ENCODE data around the gene KRTAP1-5. TPM values are rescaled to one million over a fixed set of nuclear protein-coding genes. Genes with fewer than 3 reads are reported as not detected.
"Not testable (repeated sequence)": the region's sequence is repeated elsewhere in the genome, so short reads cannot be mapped to it uniquely, and the experiment has no call there.

The KRTAP1-5 gene
- total RNA-seq, 2 donors from 2014 or later, result not detected

DNA sequence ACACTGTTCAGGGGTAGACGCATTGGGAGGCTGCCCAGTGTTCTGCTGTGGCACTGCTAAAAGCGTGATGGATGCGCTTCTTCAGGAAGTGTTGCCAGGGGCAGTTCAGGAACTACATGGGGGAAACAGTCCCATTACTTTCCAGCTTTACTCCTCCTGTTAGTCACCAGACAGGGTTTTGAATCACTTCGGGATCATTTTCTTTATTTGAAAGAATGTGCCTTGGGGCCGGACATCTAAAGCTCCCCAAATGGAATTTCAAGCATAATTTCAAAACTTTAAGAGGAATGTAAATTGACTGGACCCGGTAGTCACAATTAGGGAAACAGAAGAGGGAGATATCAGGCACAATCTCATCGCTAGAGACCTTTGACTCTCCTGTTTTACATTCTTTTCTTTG is 21.4 kb upstream of the KRTAP1-5 start:
- H3K9me3 ChIP-seq (ENCODE audit: control insufficient read depth, low read length), result no peaks in the 10 kb centered on the region
- no peaks in the 10 kb centered on the region for H3K36me3 Mint-ChIP-seq (ENCODE audit: low read depth)
- H3K9me3 Mint-ChIP-seq, result no peaks in the 10 kb centered on the region
- H3K27me3 ChIP-seq (ENCODE audit: control insufficient read depth, insufficient read depth, low read length, poor library complexity, severe bottlenecking), result no peaks in the 10 kb centered on the region
- H3K4me3 Mint-ChIP-seq, result no peak overlapping the region
- TF ChIP-seq, protein P1, sequence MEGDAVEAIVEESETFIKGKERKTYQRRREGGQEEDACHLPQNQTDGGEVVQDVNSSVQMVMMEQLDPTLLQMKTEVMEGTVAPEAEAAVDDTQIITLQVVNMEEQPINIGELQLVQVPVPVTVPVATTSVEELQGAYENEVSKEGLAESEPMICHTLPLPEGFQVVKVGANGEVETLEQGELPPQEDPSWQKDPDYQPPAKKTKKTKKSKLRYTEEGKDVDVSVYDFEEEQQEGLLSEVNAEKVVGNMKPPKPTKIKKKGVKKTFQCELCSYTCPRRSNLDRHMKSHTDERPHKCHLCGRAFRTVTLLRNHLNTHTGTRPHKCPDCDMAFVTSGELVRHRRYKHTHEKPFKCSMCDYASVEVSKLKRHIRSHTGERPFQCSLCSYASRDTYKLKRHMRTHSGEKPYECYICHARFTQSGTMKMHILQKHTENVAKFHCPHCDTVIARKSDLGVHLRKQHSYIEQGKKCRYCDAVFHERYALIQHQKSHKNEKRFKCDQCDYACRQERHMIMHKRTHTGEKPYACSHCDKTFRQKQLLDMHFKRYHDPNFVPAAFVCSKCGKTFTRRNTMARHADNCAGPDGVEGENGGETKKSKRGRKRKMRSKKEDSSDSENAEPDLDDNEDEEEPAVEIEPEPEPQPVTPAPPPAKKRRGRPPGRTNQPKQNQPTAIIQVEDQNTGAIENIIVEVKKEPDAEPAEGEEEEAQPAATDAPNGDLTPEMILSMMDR (conservative IDR thresholded peaks at IDR 0.05), result no peak
- no peaks in the 10 kb centered on the region for H3K27me3 Mint-ChIP-seq (ENCODE audit: insufficient read depth)
- H3K4me1 ChIP-seq (ENCODE audit: control insufficient read depth, insufficient read depth, low read length), result no peaks in the 10 kb centered on the region
- no peak for DNase-seq
- H3K9ac ChIP-seq (ENCODE audit: extremely low read depth, low read length, poor library complexity, severe bottlenecking), result no peak overlapping the region
- no peak overlapping the region for H3K27ac ChIP-seq (ENCODE audit: low read depth, low read length)
- WGBS, 2 experiments (ENCODE audit: insufficient coverage in 1 of 2, insufficient read length in 1 of 2), result 87 to 88% methylated on average over 7 of the region's 7 CpGs
- no peak overlapping the region for H3K27ac Mint-ChIP-seq
- H3K36me3 ChIP-seq (ENCODE audit: control insufficient read depth, insufficient read depth, low read length), result no peaks in the 10 kb centered on the region
- H3K4me1 Mint-ChIP-seq, result peaks cover 14% of the 10 kb centered on the region
- H3K4me3 ChIP-seq (ENCODE audit: low read length), result no peak overlapping the region

DNA sequence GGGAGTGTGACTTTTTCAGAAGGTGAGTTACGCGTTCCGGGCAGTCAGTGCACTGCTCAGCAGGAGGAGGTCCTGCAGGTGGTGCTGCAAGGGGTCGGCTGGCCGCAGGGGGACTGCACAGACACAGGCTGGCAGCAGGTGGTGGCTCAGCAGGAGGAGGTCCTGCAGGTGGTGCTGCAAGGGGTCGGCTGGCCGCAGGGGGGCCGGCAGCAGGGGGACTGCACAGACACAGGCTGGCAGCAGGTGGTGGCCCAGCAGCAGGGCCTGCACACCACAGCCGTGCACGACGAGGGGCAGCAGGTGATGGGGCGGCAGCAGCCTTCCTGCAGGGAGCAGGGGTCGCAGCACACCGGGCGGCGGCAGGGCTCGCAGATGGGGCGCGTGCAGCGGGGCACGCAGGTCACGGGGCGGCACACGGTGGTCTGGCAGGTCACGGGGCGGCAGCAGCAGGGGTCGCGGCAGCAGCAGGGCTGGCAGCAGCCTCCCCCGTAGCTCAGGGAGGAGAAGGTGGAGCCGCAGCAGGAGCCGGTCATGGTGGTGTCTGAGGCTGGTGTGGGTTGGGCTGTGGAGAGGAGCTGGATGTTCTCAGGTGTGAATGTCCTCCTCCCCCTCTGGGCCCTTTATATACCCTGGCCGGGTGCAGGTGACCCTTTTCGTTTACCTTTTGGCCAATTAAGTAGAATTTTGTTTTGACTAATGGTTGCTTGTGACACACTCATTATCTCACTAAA is 19.9 kb upstream of the KRTAP1-5 start, which contains the start of gene KRTAP2-1:
KRTAP2-1 (minus strand) TSS at position 582 of the 731 bp plus-strand sequence; CDS start at position 533, 49 bp downstream.
- not testable (repeated sequence) for H3K36me3 Mint-ChIP-seq (ENCODE audit: low read depth); H3K9ac ChIP-seq (ENCODE audit: extremely low read depth, low read length, poor library complexity, severe bottlenecking); H3K4me1 ChIP-seq (ENCODE audit: control insufficient read depth, insufficient read depth, low read length); H3K9me3 Mint-ChIP-seq; H3K4me3 ChIP-seq (ENCODE audit: low read length); H3K27me3 Mint-ChIP-seq (ENCODE audit: insufficient read depth); H3K27ac Mint-ChIP-seq; H3K9me3 ChIP-seq (ENCODE audit: control insufficient read depth, low read length); H3K4me3 Mint-ChIP-seq; H3K27ac ChIP-seq (ENCODE audit: low read depth, low read length); H3K36me3 ChIP-seq (ENCODE audit: control insufficient read depth, insufficient read depth, low read length); H3K27me3 ChIP-seq (ENCODE audit: control insufficient read depth, insufficient read depth, low read length, poor library complexity, severe bottlenecking); DNase-seq
- H3K4me1 Mint-ChIP-seq, result peaks cover 14% of the 10 kb centered on the region
- 97% methylated on average over 6 of the region's 33 CpGs; no CpG with 5 or more reads in 1 of the 2 experiments for WGBS, 2 experiments (ENCODE audit: insufficient coverage in 1 of 2, insufficient read length in 1 of 2)

DNA sequence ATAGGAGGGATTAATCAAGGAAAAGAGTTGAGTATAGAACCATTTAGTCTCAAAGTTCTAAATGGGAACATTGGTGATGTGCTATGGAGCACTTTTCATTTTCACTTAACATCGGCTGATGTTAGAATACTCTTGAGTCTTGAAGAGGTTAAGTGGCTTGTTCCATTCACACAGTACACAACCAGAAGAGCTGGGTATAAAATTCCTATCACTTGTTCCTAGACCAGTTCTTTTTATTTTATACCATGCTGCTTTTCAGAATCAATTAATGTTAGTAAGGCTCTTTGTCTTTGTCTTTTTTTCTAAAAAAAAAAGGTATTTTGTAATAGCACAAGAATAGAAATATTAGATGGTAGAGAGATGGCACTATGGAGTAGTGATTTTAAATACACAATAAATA is 15.9 kb upstream of the KRTAP1-5 start:
- Histone ChIP-seq H3K36me3 (ENCODE audit: control insufficient read depth, insufficient read depth, low read length) (no peaks in the 10 kb centered on the region), H3K4me3 (ENCODE audit: low read length) (no peak overlapping the region), H3K9me3 (ENCODE audit: control insufficient read depth, low read length) (no peaks in the 10 kb centered on the region), H3K27me3 (ENCODE audit: control insufficient read depth, insufficient read depth, low read length, poor library complexity, severe bottlenecking) (no peaks in the 10 kb centered on the region), H3K9ac (ENCODE audit: extremely low read depth, low read length, poor library complexity, severe bottlenecking) (no peak overlapping the region), H3K4me1 (ENCODE audit: control insufficient read depth, insufficient read depth, low read length) (no peaks in the 10 kb centered on the region), H3K27ac (ENCODE audit: low read depth, low read length) (no peak overlapping the region)
- no peak for DNase-seq
- H3K4me1 Mint-ChIP-seq, result peaks cover 4% of the 10 kb centered on the region
- TF ChIP-seq, protein P1 (conservative IDR thresholded peaks at IDR 0.05), result no peak
- no peak overlapping the region for H3K27ac Mint-ChIP-seq
- 100% methylated on average over 1 of the region's 1 CpG; no CpG with 5 or more reads in 1 of the 2 experiments for WGBS, 2 experiments (ENCODE audit: insufficient coverage in 1 of 2, insufficient read length in 1 of 2)
- no peak overlapping the region for H3K4me3 Mint-ChIP-seq
- no peaks in the 10 kb centered on the region for H3K27me3 Mint-ChIP-seq (ENCODE audit: insufficient read depth)
- no peaks in the 10 kb centered on the region for H3K36me3 Mint-ChIP-seq (ENCODE audit: low read depth)
- H3K9me3 Mint-ChIP-seq, result no peaks in the 10 kb centered on the region

DNA sequence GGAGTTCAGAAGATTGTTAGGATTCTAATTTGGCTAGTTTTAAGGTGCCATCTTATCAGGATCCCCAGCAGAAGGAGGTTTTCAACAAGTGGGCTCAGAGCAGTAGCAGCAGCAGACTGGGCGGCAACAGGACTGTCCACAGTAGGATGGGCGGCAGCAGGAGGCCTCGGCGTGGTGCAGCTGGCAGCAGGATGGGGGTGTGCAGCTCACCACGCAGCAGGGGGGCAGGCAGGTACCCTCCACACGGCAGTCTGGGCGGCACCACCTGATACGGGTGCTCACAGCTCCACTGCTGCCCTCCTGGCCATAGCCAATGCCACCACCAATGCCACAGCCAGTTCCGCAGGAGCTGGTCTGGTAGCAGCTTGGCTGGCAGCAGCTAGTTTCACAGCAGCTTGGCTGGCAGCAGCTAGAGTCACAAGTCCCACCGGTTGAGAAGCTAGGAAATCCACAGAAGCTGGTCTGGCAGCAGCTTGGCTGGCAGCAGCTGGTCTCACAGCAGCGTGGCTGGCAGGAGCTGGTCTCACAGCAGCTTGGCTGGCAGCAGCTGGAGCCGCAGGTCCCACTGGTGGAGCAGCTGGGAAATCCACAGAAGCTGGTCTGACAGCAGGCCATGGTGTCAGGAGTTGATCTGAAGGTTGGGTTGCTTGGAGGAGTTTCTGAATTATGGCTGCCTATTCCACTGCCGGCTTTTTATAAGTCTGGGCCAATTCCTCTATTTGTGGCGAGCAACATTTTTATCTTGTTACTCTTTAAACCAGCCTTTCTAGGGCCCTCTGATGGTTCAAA is 14.0 kb upstream of the KRTAP1-5 start, which contains the start of gene KRTAP1-1:
KRTAP1-1 (minus strand) TSS at position 668 of the 789 bp plus-strand sequence; CDS start at position 615, 53 bp downstream.
- not testable (repeated sequence) for H3K27ac ChIP-seq (ENCODE audit: low read depth, low read length); H3K4me3 Mint-ChIP-seq; H3K36me3 Mint-ChIP-seq (ENCODE audit: low read depth); H3K4me1 Mint-ChIP-seq; DNase-seq; H3K36me3 ChIP-seq (ENCODE audit: control insufficient read depth, insufficient read depth, low read length); H3K27ac Mint-ChIP-seq; H3K9me3 Mint-ChIP-seq; H3K27me3 ChIP-seq (ENCODE audit: control insufficient read depth, insufficient read depth, low read length, poor library complexity, severe bottlenecking); H3K9me3 ChIP-seq (ENCODE audit: control insufficient read depth, low read length); H3K9ac ChIP-seq (ENCODE audit: extremely low read depth, low read length, poor library complexity, severe bottlenecking); H3K4me1 ChIP-seq (ENCODE audit: control insufficient read depth, insufficient read depth, low read length); H3K27me3 Mint-ChIP-seq (ENCODE audit: insufficient read depth); H3K4me3 ChIP-seq (ENCODE audit: low read length)
- WGBS, 2 experiments (ENCODE audit: insufficient coverage in 1 of 2, insufficient read length in 1 of 2), result 89 to 92% methylated on average over 4 to 12 of the region's 14 CpGs

All from endodermal cell (in vitro differentiated cells).